Ureter (tissue), 1 donor: Measurements from ENCODE around the gene CDKAL1. TPM values are rescaled to one million over a fixed set of nuclear protein-coding genes. Genes with fewer than 3 reads are reported as not detected.

Experiments used
- DNase-seq: peaks from one replicate; pipeline ENCODE4 v3.0.0-alpha.2; 2020; ENCODE audit warnings: low spot score
- total RNA-seq: library from RNA; stranded (reverse); gene quantifications from one replicate; pipeline ENCODE4 v1.2.4, GENCODE V29; 2023
- donor health status: DM: yes; HTN: yes; CAD: no.

The CDKAL1 gene
- total RNA-seq, 1 donor from 2014 or later = 23.4 TPM

DNA sequence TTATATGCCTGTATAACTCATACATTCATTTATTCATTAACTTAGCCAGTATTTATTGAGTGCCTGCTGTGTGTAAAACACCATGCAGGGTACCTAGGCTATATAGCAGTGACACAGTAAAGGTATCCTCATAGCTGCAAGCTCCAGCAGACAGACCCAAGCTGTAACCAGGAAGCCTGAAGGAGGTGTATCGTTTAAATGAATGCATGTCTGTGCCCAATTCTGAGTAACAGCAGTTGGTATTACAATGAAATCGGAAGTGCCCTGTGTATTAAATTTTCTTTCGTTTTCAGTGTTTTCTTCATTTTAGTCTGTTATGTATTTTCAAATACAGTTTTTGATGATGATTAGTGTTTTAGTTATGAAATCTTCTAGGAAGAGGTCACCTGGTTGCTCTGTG lies 573.5 kb downstream of the CDKAL1 start:
- DNase-seq = no peak

GRCh38 chr6:21109391-21110178 lies 575.3 kb downstream of the CDKAL1 start:
- DNase-seq = no peak

GRCh38 chr6:21110684-21111083 lies 576.4 kb downstream of the CDKAL1 start:
- DNase-seq = no peak

GRCh38 chr6:21111093-21111725 lies 577.0 kb downstream of the CDKAL1 start:
- no peak for DNase-seq

DNA sequence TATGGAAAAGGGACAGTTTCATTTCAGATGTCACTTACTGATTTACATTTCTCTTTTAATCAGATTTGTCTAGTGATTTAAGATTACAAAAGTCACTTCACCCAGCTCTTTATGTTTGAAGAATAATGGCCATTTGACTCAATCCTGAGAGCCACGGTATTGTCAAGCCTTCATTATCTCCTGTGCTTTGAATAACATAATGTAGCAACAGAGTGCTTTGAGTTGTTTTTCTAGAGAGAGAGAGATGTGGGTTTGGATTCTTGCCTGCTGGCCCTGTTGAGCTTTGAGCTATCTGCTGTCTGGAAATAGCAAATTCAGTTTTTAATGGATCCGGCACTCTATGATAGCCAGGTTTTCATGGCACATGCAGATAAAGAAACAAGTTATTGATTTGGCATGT lies 580.9 kb downstream of the CDKAL1 start:
- DNase-seq = no peak

- no peak for DNase-seq
Observed at GRCh38 chr6:21116736-21117135, 582.5 kb downstream of the CDKAL1 start.

DNA sequence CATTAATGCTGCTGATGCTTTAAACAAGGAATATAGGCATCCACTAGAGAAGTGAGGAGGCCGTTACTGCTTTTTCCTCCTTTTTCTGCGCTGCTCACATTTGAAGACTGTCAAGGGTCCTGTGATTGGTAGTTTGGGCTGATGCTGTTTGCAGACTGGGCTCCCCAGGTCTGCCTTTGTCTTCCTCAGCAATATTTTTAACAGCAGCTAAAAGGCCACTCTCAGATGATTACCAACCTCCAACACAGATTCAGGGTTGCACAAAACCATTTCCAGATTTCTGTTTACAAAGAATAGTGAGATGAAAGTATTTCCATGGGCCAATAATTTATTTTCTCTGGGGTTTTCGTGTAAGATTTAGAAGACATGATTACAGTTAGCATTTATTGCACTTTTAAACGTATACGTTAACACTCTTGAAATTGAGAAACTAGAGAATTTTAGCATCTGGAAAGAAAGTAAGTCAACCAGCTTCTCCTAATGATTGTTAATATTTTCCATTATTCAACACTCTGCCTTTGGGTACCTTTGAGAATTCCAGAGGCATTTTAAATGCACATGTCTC lies 584.0 kb downstream of the CDKAL1 start:
- no peak for DNase-seq

DNA sequence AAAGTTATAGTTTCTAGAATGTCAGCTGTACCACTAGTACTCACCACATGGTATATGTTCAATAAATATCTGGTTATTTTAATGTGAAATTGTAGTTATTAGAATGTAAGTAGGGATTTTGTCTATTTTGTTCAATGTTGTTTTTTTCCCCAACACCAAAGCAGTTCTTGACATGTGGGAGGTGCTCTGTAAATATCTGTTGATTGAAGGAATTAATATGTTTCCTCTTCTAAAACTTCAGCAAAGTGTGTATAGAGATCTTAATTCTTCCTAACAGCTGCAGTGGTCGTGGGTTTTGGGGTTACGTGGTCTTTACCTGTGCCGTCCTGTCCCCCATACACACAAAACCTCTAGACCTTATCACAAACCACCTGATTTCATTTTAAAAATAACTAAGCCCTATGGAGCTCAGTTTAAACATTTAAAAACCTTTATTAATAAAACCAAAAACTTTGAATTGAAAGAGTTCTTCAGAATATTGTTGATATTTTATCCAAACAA lies 587.4 kb downstream of the CDKAL1 start:
- no peak for DNase-seq

DNA sequence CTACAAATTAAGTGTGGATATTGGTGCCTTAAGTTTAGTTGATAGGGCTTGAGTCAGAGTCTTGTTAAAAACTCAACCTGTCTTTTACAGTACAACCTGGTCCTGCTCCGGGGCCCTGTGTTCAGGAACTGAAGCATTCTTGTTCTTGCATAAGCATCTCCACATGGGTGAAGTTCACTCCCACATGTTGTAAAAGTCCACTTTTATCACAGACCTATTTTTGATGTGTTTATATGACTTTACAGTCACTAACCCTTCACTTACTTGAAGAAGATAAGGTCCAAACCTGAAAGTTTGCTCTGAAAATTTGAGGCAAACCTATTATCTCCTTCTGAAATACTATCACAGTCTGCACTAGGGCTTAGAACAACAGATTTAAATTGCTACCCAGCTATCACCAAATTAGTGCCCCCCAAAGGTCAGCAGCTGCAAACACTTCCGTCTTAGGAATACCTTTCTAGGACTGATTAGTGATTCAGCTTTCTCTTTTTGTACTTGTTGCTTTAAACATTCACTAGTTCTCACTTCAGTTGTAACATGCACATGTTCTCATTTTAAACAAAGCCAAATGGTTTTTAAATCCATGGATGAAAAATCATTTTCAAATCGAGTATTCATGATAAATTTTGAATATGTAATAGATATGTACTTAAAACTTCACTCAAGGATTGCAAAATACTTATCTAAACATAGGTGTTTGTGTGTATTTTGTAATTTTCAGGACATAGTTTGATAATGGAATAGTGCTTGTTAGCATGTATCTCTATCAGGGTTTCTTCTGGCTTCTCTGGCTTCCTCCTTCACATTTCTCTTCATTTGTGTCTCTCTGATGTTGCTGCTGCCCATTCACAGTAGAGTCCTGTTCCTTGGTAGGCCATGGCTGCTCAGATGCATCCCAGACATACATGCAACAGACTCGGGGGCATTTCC lies 589.5 kb downstream of the CDKAL1 start:
- DNase-seq = no peak

DNA sequence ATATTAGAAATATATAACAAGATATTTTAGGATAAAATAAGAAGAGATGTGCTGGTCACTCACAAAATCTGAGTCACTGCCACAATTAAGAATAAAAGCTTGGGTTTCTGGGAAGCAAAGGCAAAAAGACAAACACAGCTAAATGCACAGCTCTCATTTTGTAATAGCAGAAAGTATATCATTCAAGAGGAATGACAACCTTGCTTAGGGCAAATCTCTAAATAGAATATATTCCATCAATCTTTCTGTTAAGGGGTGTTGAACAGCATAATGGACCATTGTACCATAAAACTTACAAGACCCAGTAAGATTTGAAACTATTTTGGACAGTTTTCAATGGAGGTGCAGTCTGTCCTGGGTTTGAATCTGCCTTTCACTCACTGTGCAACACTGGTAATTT lies 594.3 kb downstream of the CDKAL1 start:
- no peak for DNase-seq

DNA sequence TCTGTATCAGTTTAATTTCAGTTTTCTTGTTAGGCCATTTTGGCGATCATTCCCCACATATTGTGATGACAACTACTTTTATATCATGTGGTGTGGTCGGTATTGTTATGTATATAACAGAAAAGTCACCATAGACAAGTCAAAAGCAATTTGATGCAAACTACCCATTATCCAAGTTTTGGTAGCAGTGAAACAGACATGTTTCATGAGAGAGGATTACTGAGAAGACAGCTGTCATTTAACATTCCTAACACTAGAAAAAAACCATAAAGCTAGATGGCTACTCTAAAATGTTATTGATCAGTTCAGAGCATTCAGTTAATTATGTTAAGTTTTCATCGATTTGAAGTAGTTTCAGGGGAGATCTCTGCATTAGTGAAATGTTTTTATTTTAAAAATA lies 597.1 kb downstream of the CDKAL1 start:
- DNase-seq = no peak

DNA sequence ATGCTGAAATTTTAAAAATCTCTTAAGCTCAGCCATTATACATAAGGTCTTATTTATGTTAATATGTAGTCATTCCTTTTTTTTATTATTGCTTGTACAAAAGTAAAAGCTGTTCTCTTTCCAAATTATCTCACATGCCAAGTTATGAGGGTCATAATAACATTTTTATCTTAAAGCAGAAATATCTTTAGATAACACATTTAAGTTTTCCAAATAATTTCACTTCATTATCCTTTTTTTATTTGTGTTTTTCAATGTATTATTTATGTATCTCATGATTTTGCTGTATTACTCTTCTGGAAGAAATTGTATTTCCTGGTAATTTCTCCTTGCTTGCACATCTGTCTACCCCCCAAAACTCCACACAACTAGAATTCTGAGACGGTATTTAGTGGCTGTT lies 598.2 kb downstream of the CDKAL1 start:
- DNase-seq = no peak

- no peak for DNase-seq
Observed at GRCh38 chr6:21132856-21133838, 598.9 kb downstream of the CDKAL1 start.

DNA sequence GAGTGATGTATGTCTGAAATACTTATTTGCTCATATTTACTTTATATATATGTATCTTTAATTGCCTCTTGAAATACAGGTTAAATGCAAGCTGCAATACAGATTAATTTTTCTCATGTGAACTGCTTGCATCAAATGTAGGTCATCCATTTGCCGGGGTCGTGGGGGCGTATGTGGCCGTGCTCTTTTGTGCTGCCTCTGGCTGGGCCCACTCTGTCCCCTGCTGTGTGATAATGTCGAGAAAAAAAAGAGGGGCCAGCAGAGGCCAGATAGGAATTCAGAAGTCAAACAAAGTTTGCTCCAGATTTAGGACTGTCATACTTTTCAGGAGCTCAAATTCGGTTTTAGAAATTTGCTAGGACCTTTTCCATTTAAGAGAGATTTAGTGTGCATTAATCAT lies 599.6 kb downstream of the CDKAL1 start:
- no peak for DNase-seq

DNA sequence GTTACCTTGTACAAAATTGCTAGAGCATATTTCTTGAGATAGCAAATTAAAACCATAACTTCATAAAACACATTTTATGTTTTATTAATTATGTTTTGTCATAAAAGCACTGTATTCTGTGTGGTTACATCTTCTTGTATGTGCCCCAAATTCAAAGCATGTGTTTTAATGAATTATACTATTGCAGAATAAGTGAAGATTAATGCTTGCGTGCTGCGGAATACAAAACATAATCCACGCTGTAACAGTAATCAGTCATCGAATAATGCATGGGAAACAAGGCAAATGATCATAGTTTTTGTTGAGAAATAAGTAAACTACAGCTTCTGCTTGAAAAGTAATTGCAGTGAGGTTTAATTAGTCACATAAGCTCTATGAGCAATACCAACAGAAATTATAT lies 600.1 kb downstream of the CDKAL1 start:
- DNase-seq = no peak

DNA sequence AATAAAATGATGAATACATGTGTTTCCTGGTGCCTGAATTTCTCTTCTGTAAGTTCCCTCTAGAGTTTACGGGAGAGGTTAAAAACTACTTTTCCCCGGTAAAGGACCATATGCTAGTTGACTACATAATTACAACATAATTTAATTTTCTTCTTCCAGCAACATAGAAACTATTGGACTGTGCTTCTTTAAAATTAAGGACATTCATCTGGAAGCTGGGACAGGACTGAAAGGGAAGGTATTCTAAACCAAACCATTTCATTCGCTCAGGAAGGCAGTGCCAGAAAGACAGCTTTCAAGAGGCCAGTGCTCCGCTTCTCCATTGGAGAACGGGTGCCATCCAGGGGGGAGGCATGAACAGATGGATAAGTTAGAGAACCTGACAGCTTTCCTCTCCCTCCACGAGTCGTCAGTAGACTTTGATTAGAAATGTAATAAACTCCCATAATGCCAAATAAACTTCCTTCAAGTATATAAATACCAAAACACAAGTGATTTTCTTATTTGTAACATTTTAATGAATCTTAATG lies 601.3 kb downstream of the CDKAL1 start:
- no peak for DNase-seq

GRCh38 chr6:21137700-21138335 lies 603.6 kb downstream of the CDKAL1 start:
- no peak for DNase-seq

DNA sequence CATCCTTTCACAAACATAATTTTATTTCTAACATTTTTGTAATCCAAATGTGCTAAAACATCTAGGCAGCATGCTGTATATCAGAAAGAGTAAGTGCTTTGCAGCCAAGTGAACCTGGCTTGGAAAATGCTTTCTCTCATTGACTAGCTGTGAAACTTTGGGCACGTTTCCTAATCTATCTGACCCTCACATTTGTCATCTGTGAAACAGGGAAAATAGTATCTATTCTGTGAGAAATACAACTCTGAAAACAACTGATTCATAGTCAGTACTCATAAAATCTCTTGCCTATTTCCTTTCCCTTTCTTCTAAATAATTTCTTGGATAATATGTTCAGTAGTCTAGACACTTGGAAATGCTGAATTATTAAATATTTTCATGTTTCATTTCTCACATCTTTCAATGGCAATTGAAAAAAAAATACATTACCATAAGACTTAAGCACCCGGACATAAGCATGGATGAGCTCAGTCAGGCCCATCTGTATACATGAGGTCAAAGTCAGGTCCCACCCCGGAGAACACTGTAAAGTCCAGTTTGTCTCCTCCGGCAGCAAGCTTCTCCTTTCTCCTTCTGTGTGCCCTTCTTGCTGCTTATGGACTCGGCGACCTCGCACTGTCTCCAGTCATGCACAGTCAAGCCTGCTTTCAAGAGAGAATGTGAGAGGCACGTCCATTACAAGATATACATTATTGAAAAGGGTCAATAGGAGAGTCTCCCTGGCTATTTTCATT lies 604.2 kb downstream of the CDKAL1 start:
- DNase-seq = no peak

DNA sequence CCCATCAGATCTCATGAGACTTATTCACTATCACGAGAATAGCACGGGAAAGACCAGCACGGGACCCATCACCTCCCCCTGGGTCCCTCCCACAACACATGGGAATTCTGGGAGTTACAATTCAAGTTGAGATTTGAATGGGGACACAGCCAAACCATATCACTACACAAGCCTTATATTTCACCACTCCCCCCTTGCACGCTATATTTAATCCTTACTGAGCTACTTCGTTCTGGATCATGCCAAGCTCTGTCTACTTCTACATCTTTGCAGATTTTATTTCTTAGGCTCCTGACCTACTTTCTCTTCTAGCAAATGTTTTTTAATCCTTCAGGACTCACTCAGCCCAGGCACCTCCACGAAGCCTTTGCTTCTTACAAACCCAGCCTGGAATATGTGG lies 606.7 kb downstream of the CDKAL1 start:
- DNase-seq = no peak
